IgD-negative memory B cell (primary cell): Measurements from ENCODE around the gene PPP1R16B. TPM values are rescaled to one million over a fixed set of nuclear protein-coding genes. Genes with fewer than 3 reads are reported as not detected.

Source experiments
- H3K27ac Mint-ChIP-seq, 3 donors: one replicate each; pipeline ENCODE4 v1.8.0; 2020 to 2022; ENCODE audit warnings: mild to moderate bottlenecking in 3 of 3, mixed read lengths in 3 of 3, moderate library complexity in 1 of 3
- H3K27me3 Mint-ChIP-seq: one replicate; pipeline ENCODE4 v1.8.0; 2021; ENCODE audit warnings: mixed read lengths
- H3K36me3 Mint-ChIP-seq: one replicate; pipeline ENCODE4 v1.8.0; 2020; ENCODE audit warnings: mild to moderate bottlenecking, mixed read lengths
- H3K4me1 Mint-ChIP-seq, 3 donors: one replicate each; pipeline ENCODE4 v1.8.0; 2020 to 2022; ENCODE audit warnings: mixed read lengths in 3 of 3, mild to moderate bottlenecking in 1 of 3
- H3K4me3 Mint-ChIP-seq, 4 donors: one replicate each; pipeline ENCODE4 v1.8.0; 2020 to 2022; ENCODE audit warnings: mild to moderate bottlenecking in 4 of 4, mixed read lengths in 4 of 4, moderate library complexity in 3 of 4
- H3K9me3 Mint-ChIP-seq, 3 donors: one replicate each; pipeline ENCODE4 v1.8.0; 2020 to 2021; ENCODE audit warnings: mixed read lengths in 3 of 3, mild to moderate bottlenecking in 1 of 3
- polyA plus RNA-seq: library from polyadenylated mRNA; unstranded; fragments of 300-500 nt; fragmentation: Illumina TruSeq; gene quantifications from one replicate; pipeline ENCODE4 v1.2.3, GENCODE V29; 2021

PPP1R16B gene
- polyA plus RNA-seq, 1 donor from 2014 or later, result 68.0 TPM

- H3K27me3 Mint-ChIP-seq, result no peaks in the 10 kb centered on the region
- no peaks in the 10 kb centered on the region for H3K4me1 Mint-ChIP-seq
- no peak overlapping the region for H3K4me3 Mint-ChIP-seq
- H3K36me3 Mint-ChIP-seq, result peaks cover 2% of the 10 kb centered on the region
- H3K9me3 Mint-ChIP-seq, result no peaks in the 10 kb centered on the region
- no peak overlapping the region for H3K27ac Mint-ChIP-seq
Observed at GRCh38 chr20:38915355-38915754, 109.9 kb downstream of the PPP1R16B start.

- Mint-ChIP-seq H3K27me3 (no peaks in the 10 kb centered on the region), H3K9me3 (no peaks in the 10 kb centered on the region), H3K4me1 (no peaks in the 10 kb centered on the region), H3K36me3 (no peaks in the 10 kb centered on the region), H3K4me3 (no peak overlapping the region), H3K27ac (peak overlapping the region in 1 of 3 donors; percentile 48)
Observed at GRCh38 chr20:38917657-38918056, 112.2 kb downstream of the PPP1R16B start.

- H3K9me3 Mint-ChIP-seq, result no peaks in the 10 kb centered on the region
- H3K4me3 Mint-ChIP-seq, result no peak overlapping the region
- peak overlapping the region in 1 of 3 donors; percentile 48 for H3K27ac Mint-ChIP-seq
- H3K27me3 Mint-ChIP-seq, result no peaks in the 10 kb centered on the region
- no peaks in the 10 kb centered on the region for H3K4me1 Mint-ChIP-seq
- no peaks in the 10 kb centered on the region for H3K36me3 Mint-ChIP-seq
Observed at GRCh38 chr20:38918172-38918571, 112.7 kb downstream of the PPP1R16B start.

GRCh38 chr20:38919683-38920082 is 114.2 kb downstream of the PPP1R16B start:
- H3K27ac Mint-ChIP-seq, result no peak overlapping the region
- H3K4me1 Mint-ChIP-seq, result peaks cover 0 to 2% (median 0%) of the 10 kb centered on the region in 3 donors
- no peaks in the 10 kb centered on the region for H3K27me3 Mint-ChIP-seq
- H3K4me3 Mint-ChIP-seq, result no peak overlapping the region
- no peaks in the 10 kb centered on the region for H3K9me3 Mint-ChIP-seq
- no peaks in the 10 kb centered on the region for H3K36me3 Mint-ChIP-seq

- peak overlapping the region in 1 of 3 donors; percentile 7 for H3K27ac Mint-ChIP-seq
- peaks cover 0 to 5% (median 0%) of the 10 kb centered on the region in 3 donors for H3K4me1 Mint-ChIP-seq
- no peak overlapping the region for H3K4me3 Mint-ChIP-seq
- H3K27me3 Mint-ChIP-seq, result no peaks in the 10 kb centered on the region
- H3K36me3 Mint-ChIP-seq, result no peaks in the 10 kb centered on the region
- no peaks in the 10 kb centered on the region for H3K9me3 Mint-ChIP-seq
Observed at GRCh38 chr20:38920411-38920810, 114.9 kb downstream of the PPP1R16B start.

- Mint-ChIP-seq H3K9me3 (no peaks in the 10 kb centered on the region), H3K4me3 (no peak overlapping the region), H3K27ac (peak overlapping the region in 1 of 3 donors; percentile 7), H3K36me3 (no peaks in the 10 kb centered on the region), H3K27me3 (no peaks in the 10 kb centered on the region), H3K4me1 (peaks cover 0 to 8% (median 4%) of the 10 kb centered on the region in 3 donors)
Observed at GRCh38 chr20:38920851-38921250, 115.4 kb downstream of the PPP1R16B start.

GRCh38 chr20:38924718-38925117 is 119.2 kb downstream of the PPP1R16B start:
- Mint-ChIP-seq H3K4me3 (peak overlapping the region in 1 of 4 donors; percentile 72), H3K4me1 (peaks cover 9 to 19% (median 16%) of the 10 kb centered on the region in 3 donors), H3K36me3 (no peaks in the 10 kb centered on the region), H3K27ac (peak overlapping the region; percentile 55 to 82 (median 61)), H3K9me3 (no peaks in the 10 kb centered on the region), H3K27me3 (peaks cover 7% of the 10 kb centered on the region)

- Mint-ChIP-seq H3K27me3 (peaks cover 7% of the 10 kb centered on the region), H3K4me3 (peak within 1 kb of the TSS; percentile 77 to 92 (median 90)), H3K36me3 (no peaks in the 10 kb centered on the region), H3K4me1 (peaks cover 13 to 23% (median 20%) of the 10 kb centered on the region in 3 donors), H3K9me3 (no peaks in the 10 kb centered on the region), H3K27ac (peak within 1 kb of the TSS; percentile 67 to 86 (median 82))
Observed at GRCh38 chr20:38926142-38926933, 120.8 kb downstream of the PPP1R16B start, which contains the start of gene FAM83D. Gene FAM83D (plus strand): TSS chr20:38926417. CDS start chr20:38926443, 26 bp downstream.

- no peaks in the 10 kb centered on the region for H3K9me3 Mint-ChIP-seq
- peak overlapping the region in 1 of 3 donors; percentile 62 for H3K27ac Mint-ChIP-seq
- H3K27me3 Mint-ChIP-seq, result peaks cover 7% of the 10 kb centered on the region
- H3K36me3 Mint-ChIP-seq, result no peaks in the 10 kb centered on the region
- peak overlapping the region; percentile 77 to 92 (median 88) for H3K4me3 Mint-ChIP-seq
- H3K4me1 Mint-ChIP-seq, result peaks cover 13 to 23% (median 20%) of the 10 kb centered on the region in 3 donors
Observed at GRCh38 chr20:38926934-38927616, 121.6 kb downstream of the PPP1R16B start.

GRCh38 chr20:38927902-38928578 is 122.5 kb downstream of the PPP1R16B start:
- peak overlapping the region in 2 of 3 donors; percentile 41 to 76 for H3K27ac Mint-ChIP-seq
- peak overlapping the region; percentile 60 to 92 (median 84) for H3K4me3 Mint-ChIP-seq
- peaks cover 7% of the 10 kb centered on the region for H3K27me3 Mint-ChIP-seq
- H3K4me1 Mint-ChIP-seq, result peaks cover 13 to 23% (median 22%) of the 10 kb centered on the region in 3 donors
- no peaks in the 10 kb centered on the region for H3K9me3 Mint-ChIP-seq
- no peaks in the 10 kb centered on the region for H3K36me3 Mint-ChIP-seq

- Mint-ChIP-seq H3K36me3 (no peaks in the 10 kb centered on the region), H3K27me3 (peaks cover 7% of the 10 kb centered on the region), H3K4me3 (peak overlapping the region in 1 of 4 donors; percentile 64), H3K9me3 (no peaks in the 10 kb centered on the region), H3K4me1 (peaks cover 13 to 22% (median 19%) of the 10 kb centered on the region in 3 donors), H3K27ac (no peak overlapping the region)
Observed at GRCh38 chr20:38930242-38930569, 124.7 kb downstream of the PPP1R16B start.

- H3K27ac Mint-ChIP-seq, result no peak overlapping the region
- peaks cover 13 to 19% (median 15%) of the 10 kb centered on the region in 3 donors for H3K4me1 Mint-ChIP-seq
- H3K4me3 Mint-ChIP-seq, result no peak overlapping the region
- H3K9me3 Mint-ChIP-seq, result no peaks in the 10 kb centered on the region
- peaks cover 7% of the 10 kb centered on the region for H3K27me3 Mint-ChIP-seq
- H3K36me3 Mint-ChIP-seq, result no peaks in the 10 kb centered on the region
Observed at GRCh38 chr20:38931984-38932383, 126.5 kb downstream of the PPP1R16B start.

- Mint-ChIP-seq H3K27ac (no peak overlapping the region), H3K27me3 (peaks cover 4% of the 10 kb centered on the region), H3K36me3 (no peaks in the 10 kb centered on the region), H3K4me1 (peaks cover 13 to 18% (median 13%) of the 10 kb centered on the region in 3 donors), H3K9me3 (no peaks in the 10 kb centered on the region), H3K4me3 (no peak overlapping the region)
Observed at GRCh38 chr20:38932457-38933120, 127.1 kb downstream of the PPP1R16B start.

- Mint-ChIP-seq H3K27ac (no peak overlapping the region), H3K36me3 (no peaks in the 10 kb centered on the region), H3K9me3 (no peaks in the 10 kb centered on the region), H3K4me1 (peaks cover 5 to 14% (median 8%) of the 10 kb centered on the region in 3 donors), H3K4me3 (no peak overlapping the region), H3K27me3 (no peaks in the 10 kb centered on the region)
Observed at GRCh38 chr20:38934530-38934929, 129.0 kb downstream of the PPP1R16B start.
